GM06990 (cell line): ENCODE measurements around the gene CTDP1.
A peak's percentile ranks its signal among the peaks of the same experiment; 100 is the strongest.

ENCODE experiments used
- DNase-seq: peaks from one replicate; pipeline ENCODE4 v3.0.0-alpha.2; 2011; ENCODE audit not compliant: insufficient read length; ENCODE audit errors: extremely low read depth
- H3K27me3 ChIP-seq: replicated peaks from 2 replicates; pipeline ENCODE4 v1.6.0; 2011; ENCODE audit warnings: low read length; ENCODE audit not compliant: control insufficient read depth, insufficient read depth
- H3K36me3 ChIP-seq: 2 replicates; pipeline ENCODE4 v1.5.1; 2011; ENCODE audit warnings: low read length; ENCODE audit not compliant: control insufficient read depth, insufficient read depth
- H3K4me3 ChIP-seq: replicated peaks from 2 replicates; pipeline ENCODE4 v1.5.1; 2011; ENCODE audit warnings: low read depth, mild to moderate bottlenecking, control low read depth, low read length
- CTCF ChIP-seq: IDR thresholded peaks from 2 replicates; pipeline ENCODE4 v1.5.1; 2011; ENCODE audit warnings: low read length, control low read depth, mild to moderate bottlenecking, inconsistent platforms; ENCODE audit not compliant: insufficient read depth, poor library complexity, severe bottlenecking

The CTDP1 gene

GRCh38 chr18:79643054-79643984 lies 36.3 kb upstream of the CTDP1 start:
- Histone ChIP-seq H3K27me3 (no peaks in the 10 kb centered on the region), H3K36me3 (no peaks in the 10 kb centered on the region), H3K4me3 (no peak overlapping the region)
- no peak for TF ChIP-seq CTCF
- DNase-seq: no peak

GRCh38 chr18:79644006-79644665 lies 35.5 kb upstream of the CTDP1 start:
- Histone ChIP-seq H3K36me3 (no peaks in the 10 kb centered on the region), H3K4me3 (no peak overlapping the region), H3K27me3 (no peaks in the 10 kb centered on the region)
- TF ChIP-seq CTCF: peak; percentile 95
- DNase-seq: peak; percentile 69

- TF ChIP-seq CTCF: no peak
- H3K27me3 ChIP-seq: no peaks in the 10 kb centered on the region
- H3K4me3 ChIP-seq: no peak overlapping the region
- no peak for DNase-seq
- H3K36me3 ChIP-seq: no peaks in the 10 kb centered on the region
Observed at GRCh38 chr18:79644666-79645057, 34.9 kb upstream of the CTDP1 start.

- no peak for TF ChIP-seq CTCF
- Histone ChIP-seq H3K27me3 (no peaks in the 10 kb centered on the region), H3K4me3 (no peak overlapping the region), H3K36me3 (no peaks in the 10 kb centered on the region)
- DNase-seq: no peak
Observed at GRCh38 chr18:79645291-79645983, 34.2 kb upstream of the CTDP1 start.

GRCh38 chr18:79647307-79647706 lies 32.3 kb upstream of the CTDP1 start:
- TF ChIP-seq CTCF: no peak
- no peak overlapping the region for H3K4me3 ChIP-seq
- H3K27me3 ChIP-seq: no peaks in the 10 kb centered on the region
- no peak for DNase-seq
- H3K36me3 ChIP-seq: no peaks in the 10 kb centered on the region
